C4-2B (cell line): ENCODE measurements around the gene CTU2.

ENCODE experiments used
- ZFX ChIP-seq: fragments of 450-650 bp; IDR thresholded peaks from 2 replicates; pipeline ENCODE4 v1.6.1; 2017
- TF ChIP-seq, protein P1 (sequence below): fragments of 450-650 bp; conservative IDR thresholded peaks from 2 replicates; pipeline ENCODE4 v1.5.1; 2017; ENCODE audit warnings: mild to moderate bottlenecking

DNA sequence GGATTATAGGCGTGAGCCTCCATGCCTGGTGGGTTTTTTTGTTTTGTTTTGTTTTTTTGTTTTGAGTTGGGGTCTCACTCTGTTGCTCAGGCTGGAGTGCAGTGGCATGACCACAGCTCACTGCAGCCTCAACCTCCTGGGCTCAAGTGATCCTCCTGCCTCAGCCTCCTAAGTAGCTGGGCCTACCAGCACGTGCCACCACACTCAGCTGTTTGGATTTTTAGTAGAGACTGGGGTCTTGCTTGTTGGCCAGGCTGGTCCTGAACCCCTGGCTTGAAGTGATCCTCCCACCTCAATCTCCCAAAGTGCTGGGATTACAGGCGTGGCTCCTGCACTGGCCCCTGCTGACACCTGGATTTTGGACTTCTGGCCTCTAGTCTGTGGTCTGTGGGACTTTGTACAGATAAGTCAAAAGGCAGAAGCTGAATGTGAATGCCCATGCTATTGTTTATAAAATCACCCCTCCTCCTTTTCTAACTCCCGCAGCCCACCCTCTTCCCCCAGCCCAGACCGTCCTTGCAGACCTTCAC lies 25.7 kb upstream of the CTU2 start:
- TF ChIP-seq, protein P1, sequence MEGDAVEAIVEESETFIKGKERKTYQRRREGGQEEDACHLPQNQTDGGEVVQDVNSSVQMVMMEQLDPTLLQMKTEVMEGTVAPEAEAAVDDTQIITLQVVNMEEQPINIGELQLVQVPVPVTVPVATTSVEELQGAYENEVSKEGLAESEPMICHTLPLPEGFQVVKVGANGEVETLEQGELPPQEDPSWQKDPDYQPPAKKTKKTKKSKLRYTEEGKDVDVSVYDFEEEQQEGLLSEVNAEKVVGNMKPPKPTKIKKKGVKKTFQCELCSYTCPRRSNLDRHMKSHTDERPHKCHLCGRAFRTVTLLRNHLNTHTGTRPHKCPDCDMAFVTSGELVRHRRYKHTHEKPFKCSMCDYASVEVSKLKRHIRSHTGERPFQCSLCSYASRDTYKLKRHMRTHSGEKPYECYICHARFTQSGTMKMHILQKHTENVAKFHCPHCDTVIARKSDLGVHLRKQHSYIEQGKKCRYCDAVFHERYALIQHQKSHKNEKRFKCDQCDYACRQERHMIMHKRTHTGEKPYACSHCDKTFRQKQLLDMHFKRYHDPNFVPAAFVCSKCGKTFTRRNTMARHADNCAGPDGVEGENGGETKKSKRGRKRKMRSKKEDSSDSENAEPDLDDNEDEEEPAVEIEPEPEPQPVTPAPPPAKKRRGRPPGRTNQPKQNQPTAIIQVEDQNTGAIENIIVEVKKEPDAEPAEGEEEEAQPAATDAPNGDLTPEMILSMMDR = no peak
- TF ChIP-seq ZFX = no peak
